ENCODE data around the gene CEP170B.

CEP170B gene

GRCh38 chr14:104912053-104912452 lies 47.0 kb downstream of the CEP170B start:
- WGBS (ENCODE audit: extremely low coverage, insufficient coverage, insufficient read length): no CpG with 5 or more reads among the region's 3 CpGs
- H3K4me1 ChIP-seq (ENCODE audit: control insufficient read depth in 1 of 2, insufficient read depth in 2 of 2, low read length in 2 of 2): no peaks in the 10 kb centered on the region
- no peak overlapping the region for H3K18ac ChIP-seq (ENCODE audit: low read length)
- DNase-seq: no peak
- no peak overlapping the region for H3K14ac ChIP-seq (ENCODE audit: low read length)
- H2AFZ ChIP-seq (ENCODE audit: insufficient read depth, low read length, poor library complexity): no peak overlapping the region
- no peak overlapping the region for H3K4me3 ChIP-seq (ENCODE audit: low read depth, low read length)
- H4K8ac ChIP-seq (ENCODE audit: low read depth, low read length): no peak overlapping the region
- no peak overlapping the region for H3K23ac ChIP-seq (ENCODE audit: low read length)
- no peaks in the 10 kb centered on the region for H3K79me1 ChIP-seq (ENCODE audit: low read length)
- no peak overlapping the region for H2BK12ac ChIP-seq (ENCODE audit: low read length)
- no peak overlapping the region for H2BK120ac ChIP-seq (ENCODE audit: insufficient read depth, low read length, poor library complexity)
- no peaks in the 10 kb centered on the region for H3K79me2 ChIP-seq (ENCODE audit: control insufficient read depth, insufficient read depth, low read length, poor library complexity)
- no peak overlapping the region for H3K9ac ChIP-seq (ENCODE audit: low read length)
- H3K4me2 ChIP-seq (ENCODE audit: low read length): no peak overlapping the region
- H2AK5ac ChIP-seq (ENCODE audit: low read length): no peak overlapping the region
- no peak overlapping the region for H4K12ac ChIP-seq (ENCODE audit: low read depth, low read length)
- peaks cover 3% of the 10 kb centered on the region for H3K9me3 ChIP-seq (ENCODE audit: insufficient read depth, low read depth, low read length)
- no peak overlapping the region for H4K91ac ChIP-seq (ENCODE audit: low read depth, low read length)
- H3K27me3 ChIP-seq (ENCODE audit: insufficient read depth, low read length): no peaks in the 10 kb centered on the region
- H3K27ac ChIP-seq (ENCODE audit: low read depth, low read length): no peak overlapping the region
- no peak overlapping the region for H3K4ac ChIP-seq (ENCODE audit: low read depth, low read length)
- H2BK5ac ChIP-seq (ENCODE audit: low read depth, low read length, poor library complexity): no peak overlapping the region
- no peaks in the 10 kb centered on the region for H3K36me3 ChIP-seq (ENCODE audit: control insufficient read depth in 1 of 2, insufficient read depth in 2 of 2, low read length in 2 of 2)

DNA sequence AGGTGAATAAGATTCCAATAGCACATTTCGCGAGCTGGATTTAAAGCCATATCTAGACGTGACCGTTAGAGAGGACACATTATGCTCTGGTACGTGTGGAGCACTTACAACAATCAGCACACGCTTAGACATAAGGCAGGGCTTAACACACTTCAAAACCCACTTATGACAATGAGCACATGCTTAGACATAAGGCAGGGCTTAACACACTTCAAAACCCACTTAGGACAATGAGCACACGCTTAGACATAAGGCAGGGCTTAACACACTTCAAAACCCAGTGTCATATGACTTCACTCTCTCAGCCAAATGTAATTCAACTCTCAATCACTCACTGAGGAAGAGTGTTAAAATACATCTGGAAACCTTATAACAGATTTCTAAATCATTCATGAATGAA lies 48.4 kb downstream of the CEP170B start:
- WGBS (ENCODE audit: extremely low coverage, insufficient coverage, insufficient read length): no CpG with 5 or more reads among the region's 7 CpGs
- Histone ChIP-seq H3K27me3 (ENCODE audit: insufficient read depth, low read length) (no peaks in the 10 kb centered on the region), H2BK12ac (ENCODE audit: low read length) (no peak overlapping the region), H3K14ac (ENCODE audit: low read length) (no peak overlapping the region), H3K9me3 (ENCODE audit: insufficient read depth, low read depth, low read length) (peaks cover 3% of the 10 kb centered on the region), H4K8ac (ENCODE audit: low read depth, low read length) (no peak overlapping the region), H4K12ac (ENCODE audit: low read depth, low read length) (no peak overlapping the region), H3K4me1 (ENCODE audit: control insufficient read depth in 1 of 2, insufficient read depth in 2 of 2, low read length in 2 of 2) (no peaks in the 10 kb centered on the region), H2BK5ac (ENCODE audit: low read depth, low read length, poor library complexity) (no peak overlapping the region), H4K91ac (ENCODE audit: low read depth, low read length) (no peak overlapping the region), H3K4me3 (ENCODE audit: low read depth, low read length) (no peak overlapping the region), H3K9ac (ENCODE audit: low read length) (no peak overlapping the region), H3K18ac (ENCODE audit: low read length) (no peak overlapping the region), H3K79me1 (ENCODE audit: low read length) (no peaks in the 10 kb centered on the region), H2AK5ac (ENCODE audit: low read length) (no peak overlapping the region), H3K4me2 (ENCODE audit: low read length) (no peak overlapping the region), H3K79me2 (ENCODE audit: control insufficient read depth, insufficient read depth, low read length, poor library complexity) (no peaks in the 10 kb centered on the region), H3K36me3 (ENCODE audit: control insufficient read depth in 1 of 2, insufficient read depth in 2 of 2, low read length in 2 of 2) (no peaks in the 10 kb centered on the region), H2AFZ (ENCODE audit: insufficient read depth, low read length, poor library complexity) (no peak overlapping the region), H3K23ac (ENCODE audit: low read length) (no peak overlapping the region), H3K27ac (ENCODE audit: low read depth, low read length) (no peak overlapping the region), H2BK120ac (ENCODE audit: insufficient read depth, low read length, poor library complexity) (no peak overlapping the region), H3K4ac (ENCODE audit: low read depth, low read length) (no peak overlapping the region)
- no peak for DNase-seq

DNA sequence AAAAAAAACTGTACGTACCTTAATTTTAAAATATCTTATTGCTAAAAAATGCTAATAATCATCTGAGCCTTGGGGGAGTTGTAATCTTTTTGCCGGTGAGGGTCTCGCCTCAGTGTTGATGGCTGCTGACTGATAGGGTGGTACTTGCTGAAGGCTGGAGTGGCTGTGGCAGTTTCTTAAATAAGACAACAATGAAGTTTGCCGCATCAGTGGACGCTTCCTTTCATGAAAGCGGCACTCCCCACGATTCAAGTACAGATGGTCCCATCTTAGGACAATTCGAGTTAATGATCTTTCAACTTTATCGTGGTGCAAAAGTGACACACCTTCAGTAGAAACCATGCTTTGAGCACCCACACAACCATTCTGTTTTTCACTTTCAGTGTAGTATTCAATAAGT lies 52.0 kb downstream of the CEP170B start:
- WGBS (ENCODE audit: extremely low coverage, insufficient coverage, insufficient read length): no CpG with 5 or more reads among the region's 9 CpGs
- H2AK5ac ChIP-seq (ENCODE audit: low read length): no peak overlapping the region

GRCh38 chr14:104917993-104918392 lies 52.9 kb downstream of the CEP170B start:
- no CpG with 5 or more reads among the region's 4 CpGs for WGBS (ENCODE audit: extremely low coverage, insufficient coverage, insufficient read length)
- no peak overlapping the region for H2AFZ ChIP-seq (ENCODE audit: insufficient read depth, low read length, poor library complexity)
- no peak overlapping the region for H3K18ac ChIP-seq (ENCODE audit: low read length)
- no peaks in the 10 kb centered on the region for H3K27me3 ChIP-seq (ENCODE audit: insufficient read depth, low read length)
- H3K27ac ChIP-seq (ENCODE audit: low read depth, low read length): no peak overlapping the region
- no peak overlapping the region for H3K9ac ChIP-seq (ENCODE audit: low read length)
- H2AK5ac ChIP-seq (ENCODE audit: low read length): no peak overlapping the region
- no peaks in the 10 kb centered on the region for H3K9me3 ChIP-seq (ENCODE audit: insufficient read depth, low read depth, low read length)
- no peaks in the 10 kb centered on the region for H3K36me3 ChIP-seq (ENCODE audit: control insufficient read depth in 1 of 2, insufficient read depth in 2 of 2, low read length in 2 of 2)
- H2BK120ac ChIP-seq (ENCODE audit: insufficient read depth, low read length, poor library complexity): no peak overlapping the region
- no peak overlapping the region for H3K4ac ChIP-seq (ENCODE audit: low read depth, low read length)
- DNase-seq: no peak
- no peak overlapping the region for H4K8ac ChIP-seq (ENCODE audit: low read depth, low read length)
- H3K4me3 ChIP-seq (ENCODE audit: low read depth, low read length): no peak overlapping the region
- H4K12ac ChIP-seq (ENCODE audit: low read depth, low read length): no peak overlapping the region
- no peak overlapping the region for H2BK5ac ChIP-seq (ENCODE audit: low read depth, low read length, poor library complexity)
- no peak overlapping the region for H3K23ac ChIP-seq (ENCODE audit: low read length)
- H4K91ac ChIP-seq (ENCODE audit: low read depth, low read length): no peak overlapping the region
- H3K79me2 ChIP-seq (ENCODE audit: control insufficient read depth, insufficient read depth, low read length, poor library complexity): no peaks in the 10 kb centered on the region
- H3K14ac ChIP-seq (ENCODE audit: low read length): no peak overlapping the region
- no peaks in the 10 kb centered on the region for H3K79me1 ChIP-seq (ENCODE audit: low read length)
- peaks cover 0 to 2% of the 10 kb centered on the region in 2 experiments for H3K4me1 ChIP-seq (ENCODE audit: control insufficient read depth in 1 of 2, insufficient read depth in 2 of 2, low read length in 2 of 2)
- no peak overlapping the region for H2BK12ac ChIP-seq (ENCODE audit: low read length)
- H3K4me2 ChIP-seq (ENCODE audit: low read length): no peak overlapping the region

More for the DNA sequence above, 52.0 kb downstream of the CEP170B start:
- Histone ChIP-seq H3K79me1 (ENCODE audit: low read length) (no peaks in the 10 kb centered on the region), H2BK5ac (ENCODE audit: low read depth, low read length, poor library complexity) (no peak overlapping the region), H3K9me3 (ENCODE audit: insufficient read depth, low read depth, low read length) (peaks cover 2% of the 10 kb centered on the region), H3K4me3 (ENCODE audit: low read depth, low read length) (no peak overlapping the region), H3K4me2 (ENCODE audit: low read length) (no peak overlapping the region), H4K12ac (ENCODE audit: low read depth, low read length) (no peak overlapping the region), H3K27ac (ENCODE audit: low read depth, low read length) (no peak overlapping the region), H2BK12ac (ENCODE audit: low read length) (no peak overlapping the region), H3K79me2 (ENCODE audit: control insufficient read depth, insufficient read depth, low read length, poor library complexity) (no peaks in the 10 kb centered on the region), H3K4ac (ENCODE audit: low read depth, low read length) (no peak overlapping the region), H3K9ac (ENCODE audit: low read length) (no peak overlapping the region), H2AFZ (ENCODE audit: insufficient read depth, low read length, poor library complexity) (no peak overlapping the region), H3K23ac (ENCODE audit: low read length) (no peak overlapping the region), H3K36me3 (ENCODE audit: control insufficient read depth in 1 of 2, insufficient read depth in 2 of 2, low read length in 2 of 2) (no peaks in the 10 kb centered on the region), H4K91ac (ENCODE audit: low read depth, low read length) (no peak overlapping the region), H3K4me1 (ENCODE audit: control insufficient read depth in 1 of 2, insufficient read depth in 2 of 2, low read length in 2 of 2) (peaks cover 0 to 2% of the 10 kb centered on the region in 2 experiments), H3K27me3 (ENCODE audit: insufficient read depth, low read length) (no peaks in the 10 kb centered on the region), H2BK120ac (ENCODE audit: insufficient read depth, low read length, poor library complexity) (no peak overlapping the region), H3K18ac (ENCODE audit: low read length) (no peak overlapping the region), H3K14ac (ENCODE audit: low read length) (no peak overlapping the region), H4K8ac (ENCODE audit: low read depth, low read length) (no peak overlapping the region)
- no peak for DNase-seq

Measured in trophoblast cell (in vitro differentiated cells and primary cell).